Psoas muscle (tissue), 8 donors: ENCODE measurements around the gene COBL. TPM values are rescaled to one million over a fixed set of nuclear protein-coding genes. Genes with fewer than 3 reads are reported as not detected.

Experiments used
- ATAC-seq, 4 donors: fragments of 200-7000 bp; cut with Tn5 transposase; one replicate each; pipeline ENCODE4 v1.9.1; 2020; ENCODE audit warnings: moderate library complexity in 3 of 4, mild to moderate bottlenecking in 2 of 4
- DNase-seq, 2 donors: peaks; one replicate each; pipeline ENCODE4 v3.0.0-alpha.2; 2020
- H3K27ac ChIP-seq: fragments of 200-600 bp; one replicate; pipeline ENCODE4 v1.8.0; 2022
- H3K27me3 ChIP-seq, 3 donors: fragments of 200-600 bp in 1 of 3; one replicate each; pipeline versions ENCODE4 v1.6.1 to v1.8.0; 2013 to 2022; ENCODE audit warnings: low read length in 2 of 3, mild to moderate bottlenecking in 2 of 3, moderate library complexity in 1 of 3; ENCODE audit not compliant: insufficient read depth in 3 of 3
- H3K36me3 ChIP-seq, 2 donors: fragments of 200-600 bp in 1 of 2; one replicate each; pipeline versions ENCODE4 v1.6.1 to v1.8.0; 2013 to 2022; ENCODE audit warnings: low read depth in 1 of 2, mild to moderate bottlenecking in 1 of 2, moderate library complexity in 1 of 2; ENCODE audit not compliant: insufficient read depth in 1 of 2
- H3K4me1 ChIP-seq: fragments of 200-600 bp; one replicate; pipeline ENCODE4 v1.8.0; 2022
- H3K4me3 ChIP-seq: fragments of 200-600 bp; one replicate; pipeline ENCODE4 v1.8.0; 2022; ENCODE audit warnings: mild to moderate bottlenecking
- H3K9me3 ChIP-seq: fragments of 200-600 bp; one replicate; pipeline ENCODE4 v1.8.0; 2022
- WGBS, 3 donors: extraction: QIAGEN DNeasy Blood & Tissue Kit; methylation state at CpG; one replicate each; pipeline versions ENCODE4 v1.1.6 to v1.1.7; 2013; 5-methylcytosine and 5-hydroxymethylcytosine counted together
- intact Hi-C, 2 donors: fragments of 100-400 bp; cut with DNase I; formaldehyde crosslinking; loops; one replicate each; pipeline versions ENCODE4 v1.11.0 to v1.14.2; 2022
- polyA plus RNA-seq, 3 donors: library from polyadenylated mRNA; stranded (reverse); fragments of 200-250 nt; gene quantifications; one replicate each; pipeline ENCODE4 v1.2.3, GENCODE V29; 2013
- total RNA-seq, 4 donors: library from RNA; stranded (reverse); fragmentation: NEBNext Ultra II Directional in 2 of 4; extraction: Animal tissue kit (Norgen Biotek cat#: 25700) in 2 of 4; gene quantifications; one replicate each; pipeline versions ENCODE4 v1.2.1 to v1.2.4, GENCODE V29; 2021 to 2023
- TF ChIP-seq, protein P1 (sequence below): fragments of 200-600 bp; IDR thresholded peaks from one replicate; pipeline ENCODE4 v1.8.0; 2022; ENCODE audit warnings: antibody characterized with exemption
- donor health status: healthy with polysubstance abuse.
- donor health status: DM: no; HTN: no; CAD: no; lungs with moderate emphysema.
- donor health status: Bipolar disorder and iron deficiency.
- donor health status: healthy.
- donor health status: DM: yes; HTN: yes; CAD: no.
- donor health status: DM: no; HTN: no; CAD: no.
- donor health status: DM: no; HTN: no; CAD: no.
- donor health status: DM: yes; HTN: yes; CAD: no.

Gene COBL
- total and polyA plus RNA-seq, 7 donors, result 57.5 to 139 (median 115) TPM

DNA sequence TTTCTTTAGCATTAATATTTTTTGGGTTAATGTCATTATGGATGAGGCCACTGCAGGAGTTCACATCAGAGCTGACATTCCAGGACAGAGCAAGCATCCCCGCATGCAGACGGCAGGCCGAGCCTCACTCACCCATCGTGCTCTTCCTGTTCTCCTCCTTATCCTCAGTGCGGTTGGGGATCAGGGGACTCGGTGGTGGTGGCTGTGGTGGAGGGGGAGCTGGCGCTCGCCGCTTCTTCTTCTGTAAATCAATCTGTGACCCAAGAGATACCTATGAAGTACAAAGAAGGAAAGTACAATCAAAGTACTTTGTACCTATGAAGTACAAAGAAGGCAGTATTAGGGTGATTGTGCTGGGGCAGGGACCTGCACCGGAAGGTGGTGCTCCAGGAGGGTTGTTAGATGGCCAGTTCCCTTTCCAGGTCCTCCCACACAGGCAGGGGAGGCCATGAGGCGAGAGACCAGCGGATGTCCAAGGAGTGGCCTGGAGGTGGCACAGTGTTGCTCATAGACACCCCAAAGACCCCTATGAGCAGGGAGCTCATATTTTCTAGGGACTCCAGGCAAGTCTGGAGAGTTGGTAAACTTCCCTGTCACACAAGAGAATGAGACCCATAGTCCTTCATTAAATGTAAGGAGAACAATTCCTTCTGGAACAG lies 231.4 kb downstream of the COBL start:
- peaks cover 0 to 10% of the 10 kb centered on the region in 2 donors for H3K36me3 ChIP-seq
- TF ChIP-seq, protein P1, sequence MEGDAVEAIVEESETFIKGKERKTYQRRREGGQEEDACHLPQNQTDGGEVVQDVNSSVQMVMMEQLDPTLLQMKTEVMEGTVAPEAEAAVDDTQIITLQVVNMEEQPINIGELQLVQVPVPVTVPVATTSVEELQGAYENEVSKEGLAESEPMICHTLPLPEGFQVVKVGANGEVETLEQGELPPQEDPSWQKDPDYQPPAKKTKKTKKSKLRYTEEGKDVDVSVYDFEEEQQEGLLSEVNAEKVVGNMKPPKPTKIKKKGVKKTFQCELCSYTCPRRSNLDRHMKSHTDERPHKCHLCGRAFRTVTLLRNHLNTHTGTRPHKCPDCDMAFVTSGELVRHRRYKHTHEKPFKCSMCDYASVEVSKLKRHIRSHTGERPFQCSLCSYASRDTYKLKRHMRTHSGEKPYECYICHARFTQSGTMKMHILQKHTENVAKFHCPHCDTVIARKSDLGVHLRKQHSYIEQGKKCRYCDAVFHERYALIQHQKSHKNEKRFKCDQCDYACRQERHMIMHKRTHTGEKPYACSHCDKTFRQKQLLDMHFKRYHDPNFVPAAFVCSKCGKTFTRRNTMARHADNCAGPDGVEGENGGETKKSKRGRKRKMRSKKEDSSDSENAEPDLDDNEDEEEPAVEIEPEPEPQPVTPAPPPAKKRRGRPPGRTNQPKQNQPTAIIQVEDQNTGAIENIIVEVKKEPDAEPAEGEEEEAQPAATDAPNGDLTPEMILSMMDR, result no peak
- H3K9me3 ChIP-seq, result no peaks in the 10 kb centered on the region
- no peak overlapping the region for H3K4me3 ChIP-seq
- ATAC-seq, result no peak
- WGBS, 3 donors, result 90 to 91% (median 91%) methylated on average over 12 of the region's 12 CpGs
- H3K27me3 ChIP-seq, result no peaks in the 10 kb centered on the region
- H3K27ac ChIP-seq, result no peak overlapping the region
- no peaks in the 10 kb centered on the region for H3K4me1 ChIP-seq
- intact Hi-C loops, result loop anchor here in 1 of 2 donors (5.0 kb wide), 1 partner anchor 42 kb away; no protein-coding TSS in a partner anchor
- DNase-seq, result no peak

DNA sequence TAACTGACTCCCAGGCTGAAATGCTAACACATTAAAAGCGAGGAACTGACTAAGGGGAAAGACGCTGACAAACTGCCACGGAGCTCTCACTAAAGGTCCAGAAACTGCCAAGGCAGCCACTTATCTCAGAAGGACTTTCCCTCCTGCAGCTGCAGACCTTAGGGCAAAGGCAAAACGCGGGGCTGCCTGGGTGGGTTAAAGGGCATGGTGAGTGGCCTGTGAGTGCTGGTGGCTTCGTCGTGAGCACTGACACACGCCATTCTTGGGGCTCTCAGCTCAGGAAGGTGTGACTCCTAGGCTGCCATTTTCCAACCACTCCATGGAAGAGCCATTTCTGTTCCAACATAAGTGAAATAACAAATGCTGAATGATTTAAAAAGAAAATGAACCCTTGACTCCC lies 232.5 kb downstream of the COBL start:
- Histone ChIP-seq H3K27me3 (no peaks in the 10 kb centered on the region), H3K4me3 (no peak overlapping the region), H3K9me3 (no peaks in the 10 kb centered on the region), H3K27ac (no peak overlapping the region), H3K36me3 (peaks cover 0 to 10% of the 10 kb centered on the region in 2 donors), H3K4me1 (no peaks in the 10 kb centered on the region)
- DNase-seq, result no peak
- 87 to 89% (median 88%) methylated on average over 8 of the region's 8 CpGs for WGBS, 3 donors
- intact Hi-C loops, result no loop called here
- no peak for ATAC-seq
- TF ChIP-seq, protein P1, result no peak

DNA sequence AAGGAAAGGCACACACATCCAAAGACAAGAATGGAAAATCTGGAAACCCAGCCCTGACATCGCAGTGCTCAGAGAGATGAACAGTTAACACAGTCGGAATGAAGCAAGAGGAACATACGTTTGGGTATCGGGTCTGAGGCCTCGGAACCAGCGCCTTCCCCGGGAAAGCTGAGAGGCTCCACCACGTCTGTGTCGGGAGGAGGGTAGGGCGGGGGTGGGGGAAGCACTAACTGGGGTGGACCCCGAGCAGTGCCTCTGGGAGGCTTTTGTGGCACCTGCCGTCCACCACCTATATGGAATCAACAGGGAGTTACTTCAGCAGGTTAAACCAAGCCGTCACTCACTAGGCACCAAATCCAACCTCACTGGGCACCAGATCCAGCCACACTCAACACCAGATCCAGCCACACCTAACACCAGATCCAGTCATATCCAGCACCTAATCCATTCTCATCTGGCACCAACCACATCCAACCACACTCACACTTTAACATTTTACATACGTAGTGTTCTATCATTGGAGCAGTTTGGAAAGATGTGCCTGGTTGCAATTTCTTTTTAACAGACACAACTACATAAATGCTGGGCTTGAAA lies 233.6 kb downstream of the COBL start:
- H3K36me3 ChIP-seq, result peaks cover 0 to 10% of the 10 kb centered on the region in 2 donors
- no peak for ATAC-seq
- H3K27ac ChIP-seq, result no peak overlapping the region
- H3K9me3 ChIP-seq, result no peaks in the 10 kb centered on the region
- intact Hi-C loops, result no loop called here
- TF ChIP-seq, protein P1, result no peak
- H3K4me1 ChIP-seq, result peaks cover 6% of the 10 kb centered on the region
- H3K27me3 ChIP-seq, result no peaks in the 10 kb centered on the region
- no peak overlapping the region for H3K4me3 ChIP-seq
- WGBS, 3 donors, result 93 to 95% (median 95%) methylated on average over 14 of the region's 14 CpGs
- DNase-seq, result no peak

DNA sequence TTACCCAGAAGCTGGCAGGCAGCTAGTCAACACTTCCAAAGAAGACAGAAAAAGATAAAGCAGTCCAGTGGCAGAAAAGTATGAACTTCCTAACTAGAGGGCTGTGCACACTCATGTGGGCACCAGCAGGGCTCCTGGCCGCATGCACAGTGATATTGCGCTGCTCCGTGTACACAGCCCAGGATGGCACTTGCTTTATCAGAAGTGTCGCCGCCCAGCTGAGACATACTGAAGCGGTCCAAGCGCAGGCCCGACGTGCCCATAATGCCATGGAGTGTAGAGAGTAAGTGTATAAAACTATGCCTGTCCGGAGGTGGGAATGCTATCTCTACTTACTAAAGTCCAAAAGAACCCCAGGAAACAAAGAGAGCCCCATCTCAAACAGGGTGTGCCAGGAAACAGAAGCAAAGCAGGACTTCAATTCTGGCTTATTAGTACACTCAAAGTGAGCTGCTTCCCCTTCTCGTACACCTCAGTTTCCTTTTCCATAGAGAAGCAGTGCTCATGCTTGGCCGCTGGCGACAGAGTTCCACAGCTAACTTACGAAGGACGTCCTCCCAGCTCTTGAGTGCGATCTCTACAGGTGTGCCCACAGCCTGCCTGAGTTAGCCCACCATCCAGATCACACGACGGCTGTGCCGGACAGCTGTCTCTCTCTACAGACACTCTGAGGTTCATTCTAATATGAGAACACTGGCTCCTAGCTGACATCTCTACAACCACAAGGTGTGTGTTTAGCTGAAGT lies 234.3 kb downstream of the COBL start:
- intact Hi-C loops, result no loop called here
- DNase-seq (no peak), ATAC-seq (no peak)
- Histone ChIP-seq H3K27me3 (no peaks in the 10 kb centered on the region), H3K36me3 (peaks cover 0 to 10% of the 10 kb centered on the region in 2 donors), H3K27ac (no peak overlapping the region), H3K9me3 (no peaks in the 10 kb centered on the region), H3K4me3 (no peak overlapping the region), H3K4me1 (peaks cover 13% of the 10 kb centered on the region)
- TF ChIP-seq, protein P1, result no peak
- 84 to 91% (median 90%) methylated on average over 19 of the region's 19 CpGs for WGBS, 3 donors
